Bronchial epithelial cell (primary cell): ENCODE results near the gene CMSS1. TPM values are rescaled to one million over a fixed set of nuclear protein-coding genes. Genes with fewer than 3 reads are reported as not detected.

Experiments
- DNase-seq: peaks from one replicate; pipeline ENCODE4 v3.0.0-alpha.2; 2010; ENCODE audit warnings: low read depth
- FAIRE-seq: peaks from 2 replicates; lab custom pipeline; 2011; peaks lifted over from hg19 to GRCh38; lab: Jason Lieb, UNC
- H3K27me3 ChIP-seq: 2 replicates; pipeline ENCODE4 v1.5.1; 2011; ENCODE audit warnings: low read length; ENCODE audit not compliant: control insufficient read depth, insufficient read depth
- H3K36me3 ChIP-seq: 2 replicates; pipeline ENCODE4 v1.5.1; 2011; ENCODE audit warnings: low read length; ENCODE audit not compliant: control insufficient read depth, insufficient read depth
- H3K4me3 ChIP-seq: 2 replicates; pipeline ENCODE4 v1.5.1; 2011; ENCODE audit warnings: mild to moderate bottlenecking, low read depth, low read length, control low read depth
- total RNA-seq: library from RNA; depleted of rRNA; stranded (reverse); fragments of >200 nt; gene quantifications from 2 replicates; pipeline ENCODE4 v1.2.1, GENCODE V29; 2014
- TF ChIP-seq, protein P1 (sequence below): IDR thresholded peaks from 2 replicates; pipeline ENCODE4 v1.5.1; 2011; ENCODE audit warnings: mild to moderate bottlenecking, moderate library complexity, low read length, control low read depth, inconsistent platforms; ENCODE audit not compliant: insufficient read depth, severe bottlenecking

The CMSS1 gene
- total RNA-seq, 1 donor from 2014 or later, result 21.3 TPM

DNA sequence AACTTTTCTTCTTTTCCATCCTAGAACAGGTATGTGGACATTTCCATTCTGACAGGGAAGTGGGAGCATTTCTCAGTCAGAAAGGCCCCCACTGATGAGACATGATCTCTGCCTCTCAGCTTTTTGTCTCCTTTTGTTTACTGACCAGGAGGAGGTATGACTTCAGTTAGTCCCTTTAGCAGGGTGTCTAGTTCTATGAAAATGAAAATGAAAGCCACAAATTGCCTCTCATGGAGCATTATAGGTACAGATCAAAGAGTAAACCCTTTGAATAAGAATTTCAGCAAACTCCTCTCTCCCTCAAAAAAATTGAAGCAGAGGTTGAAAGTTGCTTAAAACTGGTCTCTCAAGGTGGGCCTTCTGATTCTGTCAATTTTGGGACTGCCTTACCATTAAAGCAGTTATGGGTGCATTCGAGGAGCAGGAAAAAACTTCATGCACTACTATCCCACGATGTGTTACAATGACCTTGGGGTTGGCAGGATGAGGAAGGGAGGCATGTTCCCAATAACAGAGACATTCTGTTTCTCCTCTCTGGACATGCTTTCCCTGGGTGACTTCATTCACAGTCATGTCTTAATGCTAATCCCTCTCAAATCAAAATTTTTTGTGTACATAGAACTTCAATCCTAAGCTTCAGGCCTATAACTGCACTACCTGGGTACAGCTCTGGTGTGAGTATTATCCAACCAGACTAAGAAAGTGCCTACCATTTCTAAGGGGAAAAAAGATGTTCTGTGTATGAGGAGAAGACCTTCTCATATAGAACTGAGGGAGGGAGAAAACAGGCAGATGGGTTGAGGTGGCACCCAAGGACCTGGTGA lies 392.5 kb downstream of the CMSS1 start:
- TF ChIP-seq, protein P1, sequence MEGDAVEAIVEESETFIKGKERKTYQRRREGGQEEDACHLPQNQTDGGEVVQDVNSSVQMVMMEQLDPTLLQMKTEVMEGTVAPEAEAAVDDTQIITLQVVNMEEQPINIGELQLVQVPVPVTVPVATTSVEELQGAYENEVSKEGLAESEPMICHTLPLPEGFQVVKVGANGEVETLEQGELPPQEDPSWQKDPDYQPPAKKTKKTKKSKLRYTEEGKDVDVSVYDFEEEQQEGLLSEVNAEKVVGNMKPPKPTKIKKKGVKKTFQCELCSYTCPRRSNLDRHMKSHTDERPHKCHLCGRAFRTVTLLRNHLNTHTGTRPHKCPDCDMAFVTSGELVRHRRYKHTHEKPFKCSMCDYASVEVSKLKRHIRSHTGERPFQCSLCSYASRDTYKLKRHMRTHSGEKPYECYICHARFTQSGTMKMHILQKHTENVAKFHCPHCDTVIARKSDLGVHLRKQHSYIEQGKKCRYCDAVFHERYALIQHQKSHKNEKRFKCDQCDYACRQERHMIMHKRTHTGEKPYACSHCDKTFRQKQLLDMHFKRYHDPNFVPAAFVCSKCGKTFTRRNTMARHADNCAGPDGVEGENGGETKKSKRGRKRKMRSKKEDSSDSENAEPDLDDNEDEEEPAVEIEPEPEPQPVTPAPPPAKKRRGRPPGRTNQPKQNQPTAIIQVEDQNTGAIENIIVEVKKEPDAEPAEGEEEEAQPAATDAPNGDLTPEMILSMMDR, result no peak
- no peaks in the 10 kb centered on the region for H3K27me3 ChIP-seq
- FAIRE-seq (no peak), DNase-seq (no peak)
- no peak overlapping the region for H3K4me3 ChIP-seq
- H3K36me3 ChIP-seq, result no peaks in the 10 kb centered on the region

DNA sequence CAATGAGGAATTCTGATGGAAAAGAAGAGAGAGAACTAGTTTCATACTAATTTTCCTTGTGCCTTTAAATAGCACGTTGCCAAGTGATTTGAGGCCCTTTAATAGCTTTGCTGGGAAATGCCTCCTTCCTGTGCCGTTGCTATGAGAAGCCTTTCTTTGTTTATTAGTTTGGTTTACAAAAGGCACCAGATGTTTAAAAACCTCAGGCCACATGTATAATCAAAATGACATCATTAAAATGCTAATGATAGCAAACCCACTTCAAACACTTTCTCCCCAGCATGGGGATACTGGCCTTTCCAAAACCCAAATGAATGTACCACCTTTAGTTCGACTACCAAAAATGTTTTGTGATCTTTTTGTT lies 393.1 kb downstream of the CMSS1 start:
- H3K4me3 ChIP-seq, result no peak overlapping the region
- H3K36me3 ChIP-seq, result no peaks in the 10 kb centered on the region
- FAIRE-seq, result no peak
- TF ChIP-seq, protein P1, result no peak
- no peaks in the 10 kb centered on the region for H3K27me3 ChIP-seq
- DNase-seq, result peak; percentile 17

DNA sequence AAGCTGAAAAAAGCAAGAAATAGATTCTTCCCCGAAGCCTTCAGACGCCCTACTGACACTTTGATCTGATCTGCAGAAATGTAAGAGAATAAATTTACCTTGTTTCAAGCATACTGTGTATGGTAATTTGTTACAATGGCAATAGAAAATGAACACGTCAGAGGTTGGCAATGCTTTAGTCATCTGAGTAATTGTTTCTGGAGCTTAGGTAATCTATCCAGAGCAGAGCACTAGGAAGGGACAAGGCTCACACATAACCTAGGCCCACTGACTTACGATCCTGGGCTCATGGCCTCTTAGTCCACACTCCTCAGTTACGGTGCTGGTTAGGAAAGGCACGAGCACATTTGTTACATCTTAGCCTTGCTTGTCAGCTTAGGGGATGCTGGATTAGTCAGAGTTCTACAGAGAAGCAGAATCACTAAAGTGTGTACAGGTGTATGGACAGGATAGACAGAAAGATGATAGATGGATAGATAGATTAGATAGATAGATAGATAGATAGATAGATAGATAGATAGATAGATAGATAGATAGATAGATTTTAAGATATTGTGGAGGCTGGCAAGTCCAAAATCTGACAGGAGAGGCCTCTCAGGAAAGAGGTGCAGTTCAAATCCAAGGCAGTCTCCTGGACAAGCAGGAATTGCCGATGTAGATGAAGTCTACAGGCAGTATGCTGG lies 396.4 kb downstream of the CMSS1 start:
- no peaks in the 10 kb centered on the region for H3K27me3 ChIP-seq
- TF ChIP-seq, protein P1, result no peak
- H3K36me3 ChIP-seq, result no peaks in the 10 kb centered on the region
- FAIRE-seq (no peak), DNase-seq (peak; percentile 29)
- H3K4me3 ChIP-seq, result no peak overlapping the region

DNA sequence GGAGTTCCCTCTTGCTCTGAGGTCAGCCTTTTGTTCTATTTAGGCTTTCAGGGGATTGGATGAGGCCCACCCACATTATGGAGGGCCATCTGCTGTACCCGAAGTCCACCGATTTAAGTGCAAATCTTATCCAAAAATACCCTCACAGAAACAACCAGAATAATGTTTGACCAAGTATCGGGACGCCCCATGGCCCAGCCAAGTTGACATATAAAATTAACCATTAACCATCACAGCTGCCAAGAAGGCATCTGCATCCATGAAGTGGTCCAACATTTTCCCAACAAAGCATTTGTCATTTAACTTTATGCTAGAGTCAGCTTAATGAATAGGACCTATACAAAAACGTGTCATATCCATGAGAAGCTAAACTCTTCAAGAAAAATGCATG lies 396.9 kb downstream of the CMSS1 start:
- FAIRE-seq (no peak), DNase-seq (no peak)
- no peaks in the 10 kb centered on the region for H3K36me3 ChIP-seq
- TF ChIP-seq, protein P1, result no peak
- no peaks in the 10 kb centered on the region for H3K27me3 ChIP-seq
- H3K4me3 ChIP-seq, result no peak overlapping the region

DNA sequence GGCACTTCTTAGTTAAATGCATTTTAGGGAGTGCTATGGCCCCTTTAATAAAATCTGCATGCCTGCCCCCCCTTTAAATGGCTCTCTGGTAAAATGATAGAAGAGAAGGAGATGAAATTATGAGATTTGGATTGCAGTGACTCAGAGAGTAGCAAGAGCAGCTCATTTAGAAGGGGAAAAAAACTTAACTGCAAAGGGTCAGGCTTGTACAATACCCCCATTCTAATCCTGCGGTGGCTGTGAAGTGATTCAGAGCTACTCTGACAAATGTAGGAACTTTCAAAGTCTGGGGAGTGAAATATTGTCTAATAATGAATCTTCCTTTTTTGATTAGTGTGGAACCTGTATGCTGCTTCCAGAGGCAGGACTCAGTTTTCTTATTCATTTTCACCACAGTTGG lies 399.1 kb downstream of the CMSS1 start:
- no peak for FAIRE-seq
- TF ChIP-seq, protein P1, result no peak
- Histone ChIP-seq H3K36me3 (no peaks in the 10 kb centered on the region), H3K27me3 (no peaks in the 10 kb centered on the region), H3K4me3 (no peak overlapping the region)
- no peak for DNase-seq

DNA sequence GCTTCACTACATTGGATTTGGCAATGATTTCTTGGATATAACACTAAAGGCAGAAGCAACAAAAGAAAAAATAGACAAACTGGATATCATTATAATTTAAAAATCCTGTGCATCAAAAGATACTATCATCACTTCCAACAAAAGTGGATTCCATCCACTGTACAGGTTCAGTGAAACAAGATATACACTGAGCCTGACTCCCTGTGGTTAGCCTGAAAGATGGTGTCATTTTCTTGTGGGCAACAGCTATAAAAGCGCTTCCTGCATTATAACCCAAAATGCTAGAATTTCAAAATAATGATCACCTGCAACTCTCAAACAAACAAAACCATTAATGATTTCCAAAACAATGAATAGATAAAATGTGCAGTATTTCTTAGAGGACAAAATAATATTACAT lies 403.5 kb downstream of the CMSS1 start:
- no peaks in the 10 kb centered on the region for H3K27me3 ChIP-seq
- FAIRE-seq (no peak), DNase-seq (no peak)
- no peak overlapping the region for H3K4me3 ChIP-seq
- TF ChIP-seq, protein P1, result no peak
- H3K36me3 ChIP-seq, result no peaks in the 10 kb centered on the region
